Gastrocnemius medialis (tissue), 4 donors: Measurements from ENCODE around the gene DZIP1.

Source experiments
- CTCF ChIP-seq, 5 experiments: fragments of 450-650 bp in 3 of 5; fragments of 200-600 bp in 2 of 5; sonication (generic) in 2 of 5; IDR thresholded peaks in 4 of 5; conservative IDR thresholded peaks in 1 of 5; 1 replicate in 4 of 5; 2 replicates in 1 of 5; pipeline ENCODE4 v1.5.1; 2016 to 2019; ENCODE audit warnings: antibody characterized with exemption in 5 of 5, mild to moderate bottlenecking in 3 of 5, moderate library complexity in 3 of 5
- POLR2A ChIP-seq, 2 donors: fragments of 450-650 bp; IDR thresholded peaks; one replicate each; pipeline ENCODE4 v1.6.1; 2017; ENCODE audit warnings: antibody characterized with exemption in 2 of 2, mild to moderate bottlenecking in 2 of 2, moderate library complexity in 2 of 2

GRCh38 chr13:95650696-95651095, 6.2 kb upstream of the DZIP1 start:
- TF ChIP-seq CTCF (IDR thresholded peaks at IDR 0.05 in 4 of 5, conservative IDR thresholded peaks at IDR 0.05 in 1 of 5) (no peak), POLR2A (IDR thresholded peaks at IDR 0.05) (no peak)
